C4-2B (cell line): ENCODE data around the gene YPEL5.

Experiments
- ZFX ChIP-seq: fragments of 450-650 bp; IDR thresholded peaks from 2 replicates; pipeline ENCODE4 v1.6.1; 2017
- TF ChIP-seq, protein P1 (sequence below): fragments of 450-650 bp; conservative IDR thresholded peaks from 2 replicates; pipeline ENCODE4 v1.5.1; 2017; ENCODE audit warnings: mild to moderate bottlenecking

GRCh38 chr2:30206461-30207430 is 59.9 kb downstream of the YPEL5 start:
- TF ChIP-seq, protein P1, sequence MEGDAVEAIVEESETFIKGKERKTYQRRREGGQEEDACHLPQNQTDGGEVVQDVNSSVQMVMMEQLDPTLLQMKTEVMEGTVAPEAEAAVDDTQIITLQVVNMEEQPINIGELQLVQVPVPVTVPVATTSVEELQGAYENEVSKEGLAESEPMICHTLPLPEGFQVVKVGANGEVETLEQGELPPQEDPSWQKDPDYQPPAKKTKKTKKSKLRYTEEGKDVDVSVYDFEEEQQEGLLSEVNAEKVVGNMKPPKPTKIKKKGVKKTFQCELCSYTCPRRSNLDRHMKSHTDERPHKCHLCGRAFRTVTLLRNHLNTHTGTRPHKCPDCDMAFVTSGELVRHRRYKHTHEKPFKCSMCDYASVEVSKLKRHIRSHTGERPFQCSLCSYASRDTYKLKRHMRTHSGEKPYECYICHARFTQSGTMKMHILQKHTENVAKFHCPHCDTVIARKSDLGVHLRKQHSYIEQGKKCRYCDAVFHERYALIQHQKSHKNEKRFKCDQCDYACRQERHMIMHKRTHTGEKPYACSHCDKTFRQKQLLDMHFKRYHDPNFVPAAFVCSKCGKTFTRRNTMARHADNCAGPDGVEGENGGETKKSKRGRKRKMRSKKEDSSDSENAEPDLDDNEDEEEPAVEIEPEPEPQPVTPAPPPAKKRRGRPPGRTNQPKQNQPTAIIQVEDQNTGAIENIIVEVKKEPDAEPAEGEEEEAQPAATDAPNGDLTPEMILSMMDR, result no peak
- no peak for TF ChIP-seq ZFX
